ENCODE measurements around the gene TIPRL.
"Not testable (repeated sequence)": the region's sequence is repeated elsewhere in the genome, so short reads cannot be mapped to it uniquely, and the experiment has no call there.

GRCh38 chr1:168207673-168208072 is 28.9 kb downstream of the TIPRL start:
- TF ChIP-seq, protein P1, sequence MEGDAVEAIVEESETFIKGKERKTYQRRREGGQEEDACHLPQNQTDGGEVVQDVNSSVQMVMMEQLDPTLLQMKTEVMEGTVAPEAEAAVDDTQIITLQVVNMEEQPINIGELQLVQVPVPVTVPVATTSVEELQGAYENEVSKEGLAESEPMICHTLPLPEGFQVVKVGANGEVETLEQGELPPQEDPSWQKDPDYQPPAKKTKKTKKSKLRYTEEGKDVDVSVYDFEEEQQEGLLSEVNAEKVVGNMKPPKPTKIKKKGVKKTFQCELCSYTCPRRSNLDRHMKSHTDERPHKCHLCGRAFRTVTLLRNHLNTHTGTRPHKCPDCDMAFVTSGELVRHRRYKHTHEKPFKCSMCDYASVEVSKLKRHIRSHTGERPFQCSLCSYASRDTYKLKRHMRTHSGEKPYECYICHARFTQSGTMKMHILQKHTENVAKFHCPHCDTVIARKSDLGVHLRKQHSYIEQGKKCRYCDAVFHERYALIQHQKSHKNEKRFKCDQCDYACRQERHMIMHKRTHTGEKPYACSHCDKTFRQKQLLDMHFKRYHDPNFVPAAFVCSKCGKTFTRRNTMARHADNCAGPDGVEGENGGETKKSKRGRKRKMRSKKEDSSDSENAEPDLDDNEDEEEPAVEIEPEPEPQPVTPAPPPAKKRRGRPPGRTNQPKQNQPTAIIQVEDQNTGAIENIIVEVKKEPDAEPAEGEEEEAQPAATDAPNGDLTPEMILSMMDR (IDR thresholded peaks at IDR 0.05) = not testable (repeated sequence)
- TF ChIP-seq POLR2A (IDR thresholded peaks at IDR 0.05) = not testable (repeated sequence)
